Type B pancreatic cell (in vitro differentiated cells): ENCODE measurements around the gene GRIFIN. TPM values are rescaled to one million over a fixed set of nuclear protein-coding genes. Genes with fewer than 3 reads are reported as not detected.
"Not testable (repeated sequence)": the region's sequence is repeated elsewhere in the genome, so short reads cannot be mapped to it uniquely, and the experiment has no call there.

ENCODE experiments used
- DNase-seq: peaks from one replicate; pipeline ENCODE4 v3.0.0; 2021; ENCODE audit warnings: mixed read lengths; ENCODE audit not compliant: unreplicated experiment; ENCODE audit errors: extremely low spot score
- H3K27ac Mint-ChIP-seq: 2 replicates; pipeline ENCODE4 v1.8.0; 2021; ENCODE audit warnings: mild to moderate bottlenecking, mixed read lengths
- H3K27me3 Mint-ChIP-seq: 2 replicates; pipeline ENCODE4 v1.8.0; 2021; ENCODE audit warnings: mixed read lengths
- H3K36me3 Mint-ChIP-seq: 2 replicates; pipeline ENCODE4 v1.8.0; 2021; ENCODE audit warnings: mixed read lengths
- H3K4me1 Mint-ChIP-seq: one replicate; pipeline ENCODE4 v1.8.0; 2021; ENCODE audit warnings: mixed read lengths; ENCODE audit not compliant: unreplicated experiment
- H3K4me3 Mint-ChIP-seq: 2 replicates; pipeline ENCODE4 v1.8.0; 2021; ENCODE audit warnings: mild to moderate bottlenecking, mixed read lengths
- H3K9me3 Mint-ChIP-seq: 2 replicates; pipeline ENCODE4 v1.8.0; 2021; ENCODE audit warnings: mixed read lengths
- CTCF ChIP-seq: fragments of 200-600 bp; sonication (generic); conservative IDR thresholded peaks from 2 replicates; pipeline ENCODE4 v1.5.0; 2021; ENCODE audit warnings: antibody characterized with exemption, mild to moderate bottlenecking
- total RNA-seq: library from RNA; stranded (reverse); gene quantifications from 2 replicates; pipeline ENCODE4 v1.2.1, GENCODE V29; 2021; ENCODE audit warnings: low replicate concordance

The GRIFIN gene
- total RNA-seq, 1 donor from 2014 or later, result not detected

GRCh38 chr7:2473496-2474180 lies 2.6 kb downstream of the GRIFIN start:
- Mint-ChIP-seq H3K36me3 (no peaks in the 10 kb centered on the region), H3K27me3 (peaks cover 7% of the 10 kb centered on the region), H3K4me3 (no peak overlapping the region), H3K4me1 (peaks cover 13% of the 10 kb centered on the region), H3K27ac (no peak overlapping the region), H3K9me3 (no peaks in the 10 kb centered on the region)
- no peak for TF ChIP-seq CTCF
- DNase-seq, result no peak

GRCh38 chr7:2472739-2473138 lies 3.5 kb downstream of the GRIFIN start:
- Mint-ChIP-seq H3K36me3 (no peaks in the 10 kb centered on the region), H3K9me3 (no peaks in the 10 kb centered on the region), H3K27ac (no peak overlapping the region), H3K27me3 (peaks cover 7% of the 10 kb centered on the region), H3K4me1 (peaks cover 13% of the 10 kb centered on the region), H3K4me3 (no peak overlapping the region)
- TF ChIP-seq CTCF, result no peak
- no peak for DNase-seq

GRCh38 chr7:2471396-2471795 lies 4.8 kb downstream of the GRIFIN start:
- TF ChIP-seq CTCF, result no peak
- no peaks in the 10 kb centered on the region for H3K36me3 Mint-ChIP-seq
- no peak overlapping the region for H3K27ac Mint-ChIP-seq
- H3K9me3 Mint-ChIP-seq, result no peaks in the 10 kb centered on the region
- peaks cover 7% of the 10 kb centered on the region for H3K27me3 Mint-ChIP-seq
- H3K4me1 Mint-ChIP-seq, result peaks cover 13% of the 10 kb centered on the region
- H3K4me3 Mint-ChIP-seq, result no peak overlapping the region
- DNase-seq, result no peak

- no peaks in the 10 kb centered on the region for H3K9me3 Mint-ChIP-seq
- H3K27ac Mint-ChIP-seq, result no peak overlapping the region
- DNase-seq, result no peak
Observed at GRCh38 chr7:2471022-2471329, 5.2 kb downstream of the GRIFIN start.

GRCh38 chr7:2470204-2471021 lies 5.8 kb downstream of the GRIFIN start:
- peaks cover 13% of the 10 kb centered on the region for H3K4me1 Mint-ChIP-seq
- H3K36me3 Mint-ChIP-seq, result no peaks in the 10 kb centered on the region
- no peaks in the 10 kb centered on the region for H3K9me3 Mint-ChIP-seq
- no peak for TF ChIP-seq CTCF
- no peak for DNase-seq
- no peak overlapping the region for H3K27ac Mint-ChIP-seq
- peak overlapping the region; percentile 47 for H3K4me3 Mint-ChIP-seq
- peaks cover 7% of the 10 kb centered on the region for H3K27me3 Mint-ChIP-seq

More at GRCh38 chr7:2471022-2471329, 5.2 kb downstream of the GRIFIN start:
- no peaks in the 10 kb centered on the region for H3K36me3 Mint-ChIP-seq
- no peak overlapping the region for H3K4me3 Mint-ChIP-seq
- peaks cover 13% of the 10 kb centered on the region for H3K4me1 Mint-ChIP-seq
- no peak for TF ChIP-seq CTCF
- peaks cover 7% of the 10 kb centered on the region for H3K27me3 Mint-ChIP-seq

- peaks cover 13% of the 10 kb centered on the region for H3K4me1 Mint-ChIP-seq
- not testable (repeated sequence) for H3K27ac Mint-ChIP-seq, DNase-seq, H3K36me3 Mint-ChIP-seq, H3K9me3 Mint-ChIP-seq, H3K4me3 Mint-ChIP-seq, H3K27me3 Mint-ChIP-seq
Observed at GRCh38 chr7:2469460-2470203, 6.6 kb downstream of the GRIFIN start.
